MM.1S (cell line): ENCODE measurements around the gene TMBIM4.

Experiments
- DNase-seq: peaks from one replicate; pipeline ENCODE4 v3.0.0-alpha.2; 2015
- H2AFZ ChIP-seq: fragments of 300-600 bp; sonication (generic); 2 replicates; pipeline ENCODE4 v1.6.0; 2016; ENCODE audit warnings: antibody characterized with exemption, low read length
- H3F3A ChIP-seq: fragments of 300-600 bp; sonication (generic); 2 replicates; pipeline ENCODE4 v1.6.1; 2016; ENCODE audit warnings: mild to moderate bottlenecking, antibody characterized with exemption, low read length, moderate library complexity, mixed read lengths; ENCODE audit not compliant: insufficient read depth
- H3K27ac ChIP-seq: fragments of 300-600 bp; sonication (generic); 2 replicates; pipeline ENCODE4 v1.5.1; 2016; ENCODE audit warnings: mild to moderate bottlenecking, low read length
- H3K27me3 ChIP-seq: fragments of 300-600 bp; sonication (generic); replicated peaks from 2 replicates; pipeline ENCODE4 v1.6.0; 2016; ENCODE audit warnings: low read length; ENCODE audit not compliant: insufficient read depth
- H3K36me3 ChIP-seq: fragments of 300-600 bp; sonication (generic); replicated peaks from 2 replicates; pipeline ENCODE4 v1.6.1; 2016; ENCODE audit warnings: mild to moderate bottlenecking, low read length, mixed read lengths; ENCODE audit not compliant: insufficient read depth
- H3K4me1 ChIP-seq: fragments of 300-600 bp; sonication (generic); 2 replicates; pipeline ENCODE4 v1.6.1; 2016; ENCODE audit warnings: low read length, mixed read lengths
- H3K4me2 ChIP-seq: fragments of 300-600 bp; sonication (generic); 2 replicates; pipeline ENCODE4 v1.6.0; 2016; ENCODE audit warnings: low read depth, low read length
- H3K4me3 ChIP-seq: fragments of 300-600 bp; sonication (generic); 2 replicates; pipeline ENCODE4 v1.5.1; 2016; ENCODE audit warnings: low read length, mixed read lengths
- H3K79me2 ChIP-seq: fragments of 300-600 bp; sonication (generic); 2 replicates; pipeline ENCODE4 v1.6.1; 2016; ENCODE audit warnings: mixed run types, low read length, mixed read lengths
- H3K9ac ChIP-seq: fragments of 300-600 bp; sonication (generic); 2 replicates; pipeline ENCODE4 v1.6.1; 2016; ENCODE audit warnings: low read length, mixed read lengths
- H3K9me2 ChIP-seq: fragments of 300-600 bp; sonication (generic); replicated peaks from 2 replicates; pipeline ENCODE4 v1.6.1; 2016; ENCODE audit warnings: mild to moderate bottlenecking, low read length, mixed read lengths; ENCODE audit not compliant: insufficient read depth
- H3K9me3 ChIP-seq: fragments of 300-600 bp; sonication (generic); replicated peaks from 2 replicates; pipeline ENCODE4 v1.6.1; 2016; ENCODE audit warnings: mild to moderate bottlenecking, low read length, mixed read lengths; ENCODE audit not compliant: insufficient read depth
- H4K20me1 ChIP-seq: fragments of 300-600 bp; sonication (generic); 2 replicates; pipeline ENCODE4 v1.6.1; 2016; ENCODE audit warnings: mild to moderate bottlenecking, low read length, moderate library complexity, mixed read lengths; ENCODE audit not compliant: insufficient read depth
- CTCF ChIP-seq: fragments of 300-600 bp; sonication (generic); IDR thresholded peaks from 2 replicates; pipeline ENCODE4 v1.5.1; 2016; ENCODE audit warnings: antibody characterized with exemption, low read length, mixed read lengths
- EZH2 ChIP-seq: fragments of 300-600 bp; sonication (generic); optimal IDR thresholded peaks from 2 replicates; pipeline ENCODE3; 2017; ENCODE audit warnings: low read depth, mild to moderate bottlenecking, antibody characterized with exemption, low read length, mixed read lengths
- EZH2phosphoT487 ChIP-seq: fragments of 300-600 bp; sonication (generic); IDR thresholded peaks from 2 replicates; pipeline ENCODE4 v1.6.1; 2018; ENCODE audit warnings: antibody characterized with exemption, low read length

The TMBIM4 gene

GRCh38 chr12:66127650-66128049 lies 42.1 kb downstream of the TMBIM4 start:
- no peaks in the 10 kb centered on the region for H3K9me3 ChIP-seq
- H2AFZ ChIP-seq, result no peak overlapping the region
- no peak for TF ChIP-seq EZH2
- no peak for TF ChIP-seq CTCF
- no peak overlapping the region for H3K9ac ChIP-seq
- H3K4me1 ChIP-seq, result peaks cover 9% of the 10 kb centered on the region
- H4K20me1 ChIP-seq, result no peaks in the 10 kb centered on the region
- H3F3A ChIP-seq, result 0 out of 2 replicates have a peak, but pooled peaks cover 15% of the 10 kb centered on the region
- H3K9me2 ChIP-seq, result no peaks in the 10 kb centered on the region
- H3K36me3 ChIP-seq, result peaks cover 19% of the 10 kb centered on the region
- no peak for DNase-seq
- H3K27ac ChIP-seq, result no peak overlapping the region
- no peak overlapping the region for H3K4me2 ChIP-seq
- no peak overlapping the region for H3K4me3 ChIP-seq
- peaks cover 74% of the 10 kb centered on the region for H3K79me2 ChIP-seq
- no peaks in the 10 kb centered on the region for H3K27me3 ChIP-seq

GRCh38 chr12:66120477-66120876 lies 49.3 kb downstream of the TMBIM4 start:
- no peak overlapping the region for H3K27ac ChIP-seq
- no peak overlapping the region for H3K9ac ChIP-seq
- no peaks in the 10 kb centered on the region for H4K20me1 ChIP-seq
- no peak for DNase-seq
- H3K4me2 ChIP-seq, result no peak overlapping the region
- H3K9me3 ChIP-seq, result no peaks in the 10 kb centered on the region
- no peaks in the 10 kb centered on the region for H3K9me2 ChIP-seq
- no peak overlapping the region for H2AFZ ChIP-seq
- H3K4me1 ChIP-seq, result no peaks in the 10 kb centered on the region
- H3K79me2 ChIP-seq, result peaks cover 11% of the 10 kb centered on the region; the same call in 1 of the 2 replicates
- H3K4me3 ChIP-seq, result no peak overlapping the region
- H3K36me3 ChIP-seq, result peaks cover 11% of the 10 kb centered on the region
- no peak for TF ChIP-seq EZH2phosphoT487
- no peak for TF ChIP-seq CTCF
- TF ChIP-seq EZH2, result no peak
- H3K27me3 ChIP-seq, result no peaks in the 10 kb centered on the region
- no peaks in the 10 kb centered on the region for H3F3A ChIP-seq

- no peak overlapping the region for H3K9ac ChIP-seq
- H3K36me3 ChIP-seq, result peaks cover 10% of the 10 kb centered on the region
- no peak overlapping the region for H3K4me3 ChIP-seq
- H3K4me2 ChIP-seq, result no peak overlapping the region
- H3K27me3 ChIP-seq, result no peaks in the 10 kb centered on the region
- H3K9me3 ChIP-seq, result no peaks in the 10 kb centered on the region
- no peaks in the 10 kb centered on the region for H3K4me1 ChIP-seq
- H3F3A ChIP-seq, result no peaks in the 10 kb centered on the region
- TF ChIP-seq EZH2phosphoT487 (no peak), CTCF (no peak), EZH2 (no peak)
- no peak overlapping the region for H3K27ac ChIP-seq
- DNase-seq, result no peak
- H3K9me2 ChIP-seq, result no peaks in the 10 kb centered on the region
- H2AFZ ChIP-seq, result no peak overlapping the region
- 0 out of 2 replicates have a peak, but pooled peaks cover 5% of the 10 kb centered on the region for H3K79me2 ChIP-seq
- H4K20me1 ChIP-seq, result no peaks in the 10 kb centered on the region
Observed at GRCh38 chr12:66119870-66120241, 49.9 kb downstream of the TMBIM4 start.
